HCT116 (cell line): ENCODE measurements around the gene ALPL. TPM values are rescaled to one million over a fixed set of nuclear protein-coding genes. Genes with fewer than 3 reads are reported as not detected.

Experiments used
- ATAC-seq: fragments of 200-7000 bp; cut with Tn5 transposase; 2 replicates; pipeline ENCODE4 v1.9.1; 2020; ENCODE audit warnings: mild to moderate bottlenecking, moderate library complexity
- BruUV-seq: library from RNA; stranded (reverse); fragments of 400-500 nt; replicated peaks from 2 replicates; lab custom pipeline; 2021; lab: Mats Ljungman, UMichigan
- CTCF ChIA-PET: fragments of 300-600 bp; sonication (Branson Sonifier 250); formaldehyde crosslinking; loops from one replicate; lab custom pipeline; 2021; ENCODE audit warnings: antibody characterized with exemption; lab: Charles Lee
- POLR2A ChIA-PET: fragments of 300-600, 350-600 bp; sonication (Branson Sonifier 250); formaldehyde crosslinking; loops from one replicate; lab custom pipeline; 2021; ENCODE audit warnings: antibody characterized with exemption; lab: Charles Lee
- RAD21 ChIA-PET, 2 experiments: fragments of 300-600 bp; sonication (Branson Sonifier 250); formaldehyde crosslinking; loops; one replicate each; lab custom pipeline; 2023; ENCODE audit warnings: low total read pairs in 2 of 2; ENCODE audit not compliant: uncharacterized antibody in 2 of 2, unreplicated experiment in 2 of 2, low non-redundant PET in 1 of 2; lab: Charles Lee
- DNase-seq: peaks from one replicate; pipeline ENCODE4 v3.0.0-alpha.2; 2010; ENCODE audit warnings: low read depth, low spot score
- H2AFZ ChIP-seq: fragments of 200-600 bp; shearing (Covaris generic), sonication (generic); 2 replicates; pipeline ENCODE4 v1.6.1; 2017; ENCODE audit warnings: low read depth, mixed run types, mixed read lengths, antibody characterized with exemption, low read length; ENCODE audit not compliant: poor library complexity, severe bottlenecking
- H3K27ac ChIP-seq: 2 replicates; pipeline ENCODE4 v1.5.1; 2012; ENCODE audit warnings: low read depth, low read length
- H3K27me3 ChIP-seq: fragments of 200-600 bp; sonication (generic); 2 replicates; pipeline ENCODE4 v1.6.1; 2016; ENCODE audit warnings: mixed run types, low read length, mixed read lengths; ENCODE audit not compliant: insufficient read depth
- H3K36me3 ChIP-seq, 2 experiments: fragments of 200-500 bp in 1 of 2; fragments of 200-600 bp in 1 of 2; sonication (Bioruptor generic) in 1 of 2; sonication (generic) in 1 of 2; 2 replicates each; pipeline versions ENCODE4 v1.5.1 to v1.6.1; 2014 to 2016; ENCODE audit warnings: low read length in 2 of 2, inconsistent platforms in 1 of 2, mixed read lengths in 1 of 2, mixed run types in 1 of 2; ENCODE audit not compliant: insufficient read depth in 2 of 2, control insufficient read depth in 1 of 2
- H3K4me1 ChIP-seq, 2 experiments: fragments of 200-600 bp in 1 of 2; sonication (generic) in 1 of 2; 2 replicates each; pipeline versions ENCODE4 v1.5.1 to v1.6.1; 2012 to 2017; ENCODE audit warnings: low read length in 2 of 2, inconsistent platforms in 1 of 2, mild to moderate bottlenecking in 1 of 2, mixed read lengths in 1 of 2, mixed run types in 1 of 2, moderate library complexity in 1 of 2; ENCODE audit not compliant: insufficient read depth in 2 of 2, control insufficient read depth in 1 of 2
- H3K4me2 ChIP-seq: fragments of 200-600 bp; sonication (generic); 2 replicates; pipeline ENCODE4 v1.6.1; 2017; ENCODE audit warnings: mixed run types, low read length, mixed read lengths
- H3K4me3 ChIP-seq, 2 experiments: fragments of 200-600 bp in 1 of 2; sonication (generic) in 1 of 2; replicated peaks in 1 of 2; 2 replicates each; pipeline ENCODE4 v1.5.1; 2011 to 2016; ENCODE audit warnings: low read length in 2 of 2, control low read depth in 1 of 2, low read depth in 1 of 2, mild to moderate bottlenecking in 1 of 2, mixed read lengths in 1 of 2, mixed run types in 1 of 2
- H3K79me2 ChIP-seq: fragments of 200-600 bp; sonication (generic); 2 replicates; pipeline ENCODE4 v1.6.1; 2017; ENCODE audit warnings: mild to moderate bottlenecking, mixed run types, low read length, moderate library complexity, mixed read lengths; ENCODE audit not compliant: insufficient read depth
- H3K9ac ChIP-seq: fragments of 200-600 bp; sonication (generic); 2 replicates; pipeline ENCODE4 v1.6.1; 2016; ENCODE audit warnings: low read length, mixed read lengths
- H3K9me2 ChIP-seq: fragments of 200-600 bp; sonication (generic), shearing (Covaris generic); 2 replicates; pipeline ENCODE4 v1.6.1; 2017; ENCODE audit warnings: mixed run types, mild to moderate bottlenecking, moderate library complexity; ENCODE audit not compliant: insufficient read depth
- H3K9me3 ChIP-seq, 2 experiments: fragments of 200-500 bp in 1 of 2; fragments of 200-600 bp in 1 of 2; sonication (Bioruptor generic) in 1 of 2; sonication (generic) in 1 of 2; 2 replicates each; pipeline ENCODE4 v1.6.1; 2014 to 2017; ENCODE audit warnings: low read length in 2 of 2, mixed read lengths in 2 of 2, inconsistent platforms in 1 of 2, low read depth in 1 of 2, mild to moderate bottlenecking in 1 of 2, mixed run types in 1 of 2, moderate library complexity in 1 of 2; ENCODE audit not compliant: control insufficient read depth in 1 of 2, insufficient read depth in 1 of 2
- H4K20me1 ChIP-seq: fragments of 200-600 bp; sonication (generic), shearing (Covaris generic); 2 replicates; pipeline ENCODE4 v1.6.1; 2017; ENCODE audit warnings: mixed run types, mild to moderate bottlenecking, moderate library complexity; ENCODE audit not compliant: insufficient read depth
- CBX3 ChIP-seq: IDR thresholded peaks from 2 replicates; pipeline ENCODE4 v1.6.1; 2012; ENCODE audit warnings: low read depth
- CEBPB ChIP-seq: IDR thresholded peaks from 2 replicates; pipeline ENCODE4 v1.6.1; 2012; ENCODE audit warnings: low read depth
- EZH2 ChIP-seq: fragments of 200-600 bp; sonication (generic); IDR thresholded peaks from 2 replicates; pipeline ENCODE4 v1.6.1; 2017; ENCODE audit warnings: antibody characterized with exemption, mixed run types
- JUND ChIP-seq: IDR thresholded peaks from 2 replicates; pipeline ENCODE4 v1.6.1; 2012
- POLR2A ChIP-seq: IDR thresholded peaks from 2 replicates; pipeline ENCODE4 v1.7.0; 2011; ENCODE audit warnings: borderline replicate concordance; ENCODE audit not compliant: insufficient read depth, insufficient read length; ENCODE audit errors: extremely low read depth
- SIN3A ChIP-seq: IDR thresholded peaks from 2 replicates; pipeline ENCODE4 v1.6.1; 2012; ENCODE audit warnings: low read depth
- intact Hi-C: fragments of 100-400 bp; cut with micrococcal nuclease; formaldehyde crosslinking; loops from 2 replicates; pipeline ENCODE4 v1.10.0; 2022
- total RNA-seq: library from RNA; stranded (reverse); gene quantifications from one replicate; pipeline ENCODE4 v1.2.1, GENCODE V29; 2021; ENCODE audit not compliant: unreplicated experiment

ALPL gene
- total RNA-seq, 1 experiment from 2014 or later: 0.61 TPM

- RAD21 ChIA-PET: no interaction called here
- no peaks in the 10 kb centered on the region for H3K36me3 ChIP-seq
- ATAC-seq (no peak), DNase-seq (no peak)
- no TSS peak for BruUV-seq
- H2AFZ ChIP-seq: no peak overlapping the region
- no peaks in the 10 kb centered on the region for H3K79me2 ChIP-seq
- H4K20me1 ChIP-seq: no peaks in the 10 kb centered on the region
- no peak overlapping the region for H3K4me2 ChIP-seq
- no peak overlapping the region for H3K4me3 ChIP-seq
- intact Hi-C loops: no loop called here
- H3K9me3 ChIP-seq: no peaks in the 10 kb centered on the region
- H3K27me3 ChIP-seq: no peaks in the 10 kb centered on the region
- H3K4me1 ChIP-seq: peaks cover 7 to 13% of the 10 kb centered on the region in 2 experiments; a peak in 3 of 4 replicates
- POLR2A ChIA-PET: no interaction called here
- no peak overlapping the region for H3K9ac ChIP-seq
- no peak overlapping the region for H3K27ac ChIP-seq
- CTCF ChIA-PET: no interaction called here
- TF ChIP-seq CEBPB: no peak
- H3K9me2 ChIP-seq: no peaks in the 10 kb centered on the region
Observed at GRCh38 chr1:21598417-21598816, 89.2 kb downstream of the ALPL start.

- H3K9me3 ChIP-seq: no peaks in the 10 kb centered on the region
- no peak for ATAC-seq
- CTCF ChIA-PET: no interaction called here
- no peak overlapping the region for H3K4me3 ChIP-seq
- no peak overlapping the region for H3K27ac ChIP-seq
- no peak for TF ChIP-seq CEBPB
- TF ChIP-seq SIN3A: no peak
- no peak for TF ChIP-seq CBX3
- TF ChIP-seq EZH2: no peak
- TF ChIP-seq JUND: no peak
- TF ChIP-seq POLR2A: no peak
- no peak overlapping the region for H3K9ac ChIP-seq
- no TSS peak for BruUV-seq
- DNase-seq: no peak
- no peaks in the 10 kb centered on the region for H3K9me2 ChIP-seq
- no peak overlapping the region for H2AFZ ChIP-seq
- peaks cover 7 to 13% of the 10 kb centered on the region in 2 experiments; a peak in 3 of 4 replicates for H3K4me1 ChIP-seq
- POLR2A ChIA-PET: no interaction called here
- intact Hi-C loops: no loop called here
- no peaks in the 10 kb centered on the region for H3K79me2 ChIP-seq
- H4K20me1 ChIP-seq: no peaks in the 10 kb centered on the region
- H3K36me3 ChIP-seq: no peaks in the 10 kb centered on the region
- no peak overlapping the region for H3K4me2 ChIP-seq
- H3K27me3 ChIP-seq: no peaks in the 10 kb centered on the region
- RAD21 ChIA-PET: no interaction called here
Observed at GRCh38 chr1:21598904-21599303, 89.7 kb downstream of the ALPL start.
